Activated naive CD4-positive, alpha-beta T cell treated with Interleukin-2 at 50 U/mL for 16 hours (primary cell): ENCODE measurements around the gene PTPRZ1.

Experiments used
- DNase-seq: peaks from one replicate; pipeline ENCODE4 v3.0.0-alpha.2; 2020

PTPRZ1 gene

DNA sequence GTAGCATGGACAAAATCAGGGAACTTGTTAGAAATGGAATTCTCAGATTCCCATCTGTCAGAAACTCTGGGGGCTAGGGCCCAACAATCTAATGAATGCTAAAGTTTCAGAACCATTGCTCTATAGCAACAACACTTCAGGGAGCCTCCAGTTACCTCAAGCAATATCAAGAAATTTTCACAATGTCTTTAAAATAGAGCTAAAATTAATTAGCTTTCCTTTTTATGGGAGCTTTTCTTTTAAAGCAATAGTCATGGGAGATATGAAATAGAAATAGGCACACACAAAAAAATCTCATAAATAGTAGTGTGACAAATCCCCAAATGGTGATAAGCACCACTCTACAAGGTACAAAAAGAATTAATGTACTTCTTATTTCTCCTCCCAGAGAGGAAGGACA is 190.2 kb downstream of the PTPRZ1 start:
- no peak for DNase-seq

DNA sequence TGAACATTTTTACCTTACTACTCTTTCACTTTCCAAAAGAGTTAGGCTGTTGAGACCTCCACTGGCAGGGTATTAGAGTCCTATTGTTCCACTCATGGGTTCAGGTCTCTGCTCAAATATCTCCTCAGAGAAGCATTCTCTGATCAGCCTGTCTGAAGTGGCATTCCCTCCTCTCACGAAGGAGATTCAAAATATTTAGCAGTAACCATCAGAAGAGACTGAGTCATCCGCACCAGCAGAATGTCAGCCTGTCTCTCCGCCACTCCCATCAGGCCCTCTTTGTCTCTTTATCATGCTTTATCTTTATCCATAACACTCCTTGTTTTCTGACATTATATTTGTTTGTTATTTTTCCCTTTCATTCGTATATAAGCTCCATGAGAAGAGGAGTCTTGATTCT is 192.0 kb downstream of the PTPRZ1 start:
- DNase-seq: no peak

DNA sequence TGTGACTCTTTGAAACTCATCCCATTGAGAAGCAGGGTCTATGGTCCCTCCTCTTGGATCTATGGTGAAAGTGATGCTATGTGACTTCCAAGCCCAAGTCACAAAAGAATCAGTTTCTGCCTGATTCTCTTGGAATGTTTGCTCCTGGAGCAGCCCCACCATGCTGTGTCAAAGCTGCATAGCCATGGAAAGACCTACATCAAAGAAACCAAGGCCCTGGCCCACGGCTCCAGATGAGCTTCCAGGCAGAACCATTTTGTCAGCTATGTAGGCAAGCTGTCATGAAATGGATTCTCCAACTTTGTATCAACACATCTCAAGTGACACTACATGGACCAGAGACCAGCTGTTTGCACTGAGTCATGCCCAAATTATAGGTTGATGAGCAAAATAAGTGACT is 194.1 kb downstream of the PTPRZ1 start:
- DNase-seq: no peak

DNA sequence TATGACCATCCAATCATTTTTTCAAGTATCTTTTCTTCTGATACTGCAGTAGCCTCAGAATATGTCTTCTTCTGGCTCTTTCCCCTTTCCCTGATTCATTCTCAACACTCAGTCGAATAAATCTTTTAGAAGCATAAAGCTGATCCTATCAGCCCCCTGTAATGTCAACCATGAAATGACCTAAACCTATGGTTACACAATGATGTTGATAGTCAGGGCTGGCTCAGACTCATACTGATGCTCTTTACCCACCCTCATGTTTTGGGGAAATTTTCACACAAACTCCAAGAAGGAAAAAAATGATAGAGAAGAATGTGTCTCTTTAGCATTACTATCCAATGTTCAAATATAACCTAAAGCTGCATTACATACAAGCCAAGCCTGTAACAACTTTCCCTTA is 195.1 kb downstream of the PTPRZ1 start:
- DNase-seq: no peak

DNA sequence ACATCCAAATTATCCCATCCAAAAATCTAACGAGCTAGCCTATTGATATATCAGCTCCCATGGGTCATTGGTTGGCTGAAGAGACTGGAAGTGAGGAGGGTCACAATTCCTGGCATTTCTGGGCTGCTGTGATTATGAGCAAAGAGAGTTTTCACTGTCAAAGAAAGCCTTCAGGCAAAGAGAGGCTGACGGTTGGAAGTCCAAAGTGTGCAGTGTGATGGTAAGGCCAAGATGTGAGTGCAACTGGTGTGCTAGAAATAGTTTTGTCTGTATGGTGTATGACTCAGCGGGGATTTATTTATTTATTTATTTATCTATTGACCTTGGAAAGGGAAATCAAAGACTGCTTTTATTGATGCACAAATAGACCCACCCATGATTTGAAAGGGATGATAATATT is 196.0 kb downstream of the PTPRZ1 start:
- DNase-seq: no peak

DNA sequence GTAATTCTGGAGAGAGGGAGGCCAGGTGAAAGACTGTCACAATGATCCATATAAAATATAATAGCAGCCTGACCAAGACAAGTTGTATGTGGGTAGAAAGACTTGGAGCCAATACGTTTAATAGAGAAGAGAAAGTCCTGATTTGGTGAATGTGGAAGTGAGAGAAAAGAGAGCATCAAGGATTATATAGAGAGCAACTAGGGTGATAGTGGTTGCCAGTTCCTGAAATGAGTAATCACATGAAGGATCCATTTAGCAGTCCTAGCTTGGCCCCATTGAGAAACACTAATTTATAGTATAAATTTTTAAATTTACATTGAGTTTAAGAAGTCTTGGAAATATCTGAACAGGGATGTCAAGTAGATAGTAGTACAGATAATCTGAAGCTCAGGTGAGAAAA is 197.1 kb downstream of the PTPRZ1 start:
- no peak for DNase-seq

DNA sequence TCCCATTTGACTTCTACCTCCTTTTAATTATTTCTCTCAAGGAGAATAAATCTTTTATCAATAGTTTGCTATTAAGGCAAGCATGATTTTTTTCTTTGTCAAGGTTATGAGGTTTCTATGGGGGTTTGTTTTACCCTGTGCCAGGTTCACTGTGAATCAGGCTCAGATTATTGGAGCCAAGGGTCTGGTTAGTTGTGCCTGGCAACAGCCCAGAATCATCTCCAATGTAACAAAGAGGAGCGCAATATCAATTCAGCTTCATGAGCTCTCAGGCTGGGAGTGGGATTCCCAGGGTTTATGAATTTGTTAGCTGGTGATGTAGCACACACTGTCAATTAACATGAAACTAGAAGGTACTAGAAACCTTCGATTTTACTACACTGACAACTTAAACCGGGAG is 197.9 kb downstream of the PTPRZ1 start:
- no peak for DNase-seq

DNA sequence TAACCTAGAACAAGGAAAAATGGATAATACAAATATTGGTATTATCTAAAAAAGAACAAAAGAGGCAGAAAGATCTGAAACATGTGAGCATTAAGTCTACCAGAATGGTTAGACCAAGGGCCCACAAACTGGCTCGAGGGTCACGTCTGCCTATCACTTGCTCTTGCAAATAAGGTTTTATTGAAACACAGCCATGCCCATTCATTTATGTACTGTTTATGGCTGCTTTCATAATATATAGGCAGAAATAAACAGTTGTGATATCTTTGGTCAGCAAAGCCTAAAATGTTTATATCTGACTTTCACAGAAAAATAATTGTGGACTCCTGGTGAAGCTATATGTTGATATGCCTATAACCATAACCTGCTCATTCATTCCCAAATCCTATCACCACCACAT is 199.3 kb downstream of the PTPRZ1 start:
- no peak for DNase-seq

DNA sequence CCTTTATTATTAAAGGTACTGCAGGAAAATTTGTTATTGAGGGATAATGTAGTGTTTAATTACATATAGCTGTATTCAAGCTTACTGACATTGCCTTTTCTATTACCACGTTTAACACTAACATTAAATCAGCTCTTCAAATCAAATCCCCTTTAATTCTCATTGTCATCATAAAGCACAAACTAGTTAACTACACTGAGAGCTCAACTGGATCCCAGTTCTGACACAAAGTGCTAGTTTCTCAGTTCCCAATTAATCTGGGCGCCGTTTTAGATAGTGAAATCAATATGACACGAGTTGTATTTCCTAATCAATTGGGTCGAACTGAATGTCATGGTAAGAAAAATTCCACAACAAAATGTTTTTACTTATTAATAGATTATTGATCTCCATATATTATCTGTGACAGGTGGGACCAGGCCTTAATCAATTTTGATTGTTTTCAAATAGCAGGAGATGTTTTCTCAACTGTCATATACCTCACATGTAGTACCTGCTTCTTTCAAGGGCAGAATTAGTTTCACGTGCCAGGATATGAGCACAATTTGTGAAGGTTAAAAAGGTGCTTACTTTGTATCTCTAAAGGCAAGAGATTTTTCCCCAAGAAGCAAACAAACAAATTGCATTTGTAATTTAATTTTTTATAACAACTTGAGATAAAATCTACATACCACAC is 200.1 kb downstream of the PTPRZ1 start:
- DNase-seq: no peak

DNA sequence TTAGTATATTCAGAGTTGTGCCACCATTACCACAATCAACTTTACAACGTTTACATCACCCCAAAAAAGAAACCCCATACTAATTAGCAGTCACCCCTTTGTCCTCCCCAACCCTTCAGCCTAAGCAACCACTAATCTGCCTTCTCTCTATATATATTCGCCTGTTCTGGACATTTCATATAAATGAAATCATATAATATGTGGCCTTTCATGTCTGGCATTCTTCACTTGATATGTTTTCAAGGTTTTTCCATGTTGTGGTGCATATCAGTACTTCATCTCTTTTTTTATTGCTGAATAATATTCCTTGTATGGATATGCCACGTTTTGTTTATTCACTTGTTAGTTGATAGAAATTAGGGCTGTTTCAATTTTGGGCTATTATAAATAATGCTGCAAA is 200.7 kb downstream of the PTPRZ1 start:
- no peak for DNase-seq

DNA sequence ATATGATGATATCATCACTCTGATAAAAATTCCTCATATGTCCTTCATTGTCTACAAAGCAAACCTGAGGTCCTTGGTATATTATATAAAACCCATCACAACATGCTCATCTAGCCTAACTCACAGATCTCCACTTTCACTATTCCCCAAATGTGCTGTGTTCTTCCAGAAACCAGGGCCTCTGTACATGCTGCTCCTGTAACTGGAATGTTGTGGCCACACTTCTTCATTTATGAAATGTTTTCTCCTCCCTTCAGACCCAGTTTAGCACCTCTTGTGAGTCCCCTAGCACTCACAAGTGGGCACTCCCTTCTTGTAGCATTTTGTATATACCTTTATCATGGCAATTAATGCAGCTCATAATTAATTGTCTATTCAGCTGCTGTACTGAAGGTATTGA is 209.2 kb downstream of the PTPRZ1 start:
- DNase-seq: no peak

DNA sequence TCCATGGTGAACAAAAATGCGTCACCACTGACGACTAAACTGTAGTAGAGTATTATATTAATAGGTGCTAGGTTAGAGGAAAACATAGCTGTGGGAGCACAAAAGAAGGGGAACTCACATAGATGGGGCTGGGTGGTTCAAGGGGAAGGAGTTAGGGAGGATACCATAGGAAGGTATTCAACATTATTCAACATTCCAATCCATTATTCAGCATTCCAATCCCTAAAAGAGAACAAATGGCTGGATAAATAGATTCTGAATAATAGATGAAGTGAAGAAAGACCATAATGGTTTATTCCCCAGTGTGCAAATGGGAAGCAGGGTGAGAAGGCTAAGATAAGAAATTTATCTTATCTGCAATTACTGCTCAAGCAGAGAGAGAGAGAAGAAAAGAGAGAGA is 209.7 kb downstream of the PTPRZ1 start:
- no peak for DNase-seq

DNA sequence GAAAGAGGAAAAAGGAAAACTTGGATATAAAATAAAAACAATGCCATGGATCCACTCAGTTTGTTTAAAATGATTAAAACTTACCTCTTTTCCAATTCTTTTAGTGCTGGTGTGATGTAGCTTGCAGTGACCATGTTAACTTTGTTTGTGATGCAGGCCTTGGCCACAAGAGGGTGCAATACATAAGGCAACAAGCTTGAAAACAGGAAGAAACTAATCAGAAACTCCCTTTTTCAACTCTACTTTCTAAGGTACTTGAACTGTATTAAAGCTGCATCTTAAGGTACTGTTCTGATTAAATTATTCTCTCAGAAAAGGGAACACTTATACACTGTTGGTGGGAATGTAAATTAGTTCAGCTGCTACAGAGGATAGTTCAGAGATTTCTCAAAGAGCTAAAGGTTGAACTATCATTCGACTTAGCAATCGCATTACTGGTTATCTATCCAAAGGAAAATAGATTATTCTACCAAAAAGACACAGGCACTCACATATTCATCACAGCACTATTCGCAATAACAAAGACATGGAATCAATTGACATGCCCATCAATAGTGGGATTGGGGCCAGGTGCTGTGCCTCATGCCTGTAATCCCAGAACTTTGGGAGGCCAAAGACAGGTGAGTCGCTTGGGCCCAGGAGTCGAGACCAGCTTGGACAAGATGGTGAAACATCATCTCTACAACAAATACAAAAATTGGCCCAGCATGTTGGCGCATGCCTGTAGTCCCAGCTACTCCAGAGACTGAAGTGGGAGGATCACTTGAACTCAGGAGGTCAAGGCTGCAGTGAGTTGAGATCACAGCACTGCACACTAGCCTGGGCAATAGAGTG is 220.2 kb downstream of the PTPRZ1 start:
- DNase-seq: peak; percentile 41

DNA sequence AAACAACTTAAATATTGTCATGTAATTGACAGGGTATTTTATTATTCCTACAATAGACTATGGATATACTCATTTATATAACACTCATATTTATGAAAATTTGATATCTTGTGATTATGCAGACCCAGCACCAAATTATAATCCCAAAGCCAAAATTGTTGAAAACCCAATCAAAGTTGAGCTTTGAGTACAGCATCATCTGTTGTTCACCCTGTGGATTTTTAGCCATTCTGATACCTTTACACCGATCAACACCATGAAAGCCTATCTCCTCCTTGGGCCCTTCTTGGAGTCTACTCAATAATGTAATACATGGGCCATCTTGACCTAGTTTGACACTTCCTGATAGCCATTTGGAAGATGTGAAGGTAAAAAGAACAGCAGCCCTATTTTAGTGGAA is 221.6 kb downstream of the PTPRZ1 start:
- no peak for DNase-seq

DNA sequence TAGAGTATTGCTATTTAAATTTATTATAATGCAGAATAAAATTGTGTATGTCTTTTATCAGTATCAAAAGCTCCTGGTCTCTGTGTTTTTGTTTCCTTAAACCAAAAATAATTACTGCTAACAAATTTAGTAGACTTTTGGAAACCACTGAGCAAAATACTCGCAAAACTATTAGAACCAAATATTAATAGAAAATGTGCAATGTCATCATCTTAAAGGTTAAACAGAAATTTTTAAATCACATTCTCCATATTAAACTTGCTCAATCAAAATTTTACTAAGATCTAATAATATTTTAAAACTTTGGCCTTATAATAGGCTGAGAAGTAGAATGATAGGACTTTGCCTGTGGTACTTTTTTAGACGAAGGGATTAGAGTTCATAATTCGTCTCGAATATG is 222.7 kb downstream of the PTPRZ1 start:
- no peak for DNase-seq

DNA sequence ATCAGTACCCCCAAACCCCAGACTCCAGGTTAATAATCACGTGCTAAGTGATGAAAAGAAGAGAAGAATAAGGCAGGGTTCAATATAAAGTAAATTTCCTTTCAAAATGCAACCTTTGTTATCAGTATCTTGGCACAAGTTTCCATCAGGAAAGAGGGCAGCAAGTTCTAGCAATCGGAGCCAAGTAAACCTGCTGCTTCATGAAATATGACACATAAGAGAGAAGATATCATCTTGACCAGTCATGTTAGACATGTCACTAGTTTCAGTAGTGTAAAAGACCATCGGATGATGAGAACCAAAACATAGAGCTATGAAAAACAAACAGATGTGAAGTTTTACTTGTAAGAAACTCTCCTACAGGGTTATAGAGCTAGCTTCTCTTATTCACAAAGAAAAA is 227.1 kb downstream of the PTPRZ1 start:
- DNase-seq: no peak

DNA sequence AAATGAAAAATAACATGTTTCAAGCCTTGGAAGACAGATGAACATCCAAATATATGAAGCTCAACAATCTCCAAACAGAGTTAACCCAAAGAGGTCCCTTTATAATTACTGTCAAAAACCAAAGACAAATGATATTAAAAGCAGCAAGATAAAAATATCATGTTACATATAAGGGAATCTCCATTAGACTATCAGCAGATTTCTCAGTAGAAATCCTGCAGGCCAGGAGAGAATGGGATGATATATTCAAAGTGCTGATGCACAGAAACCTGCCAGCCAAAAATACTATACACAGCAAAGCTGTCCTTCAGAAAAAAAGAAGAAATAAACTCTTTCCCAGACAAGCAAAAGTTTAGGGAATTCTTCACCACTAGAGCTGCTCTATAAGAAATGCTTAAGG is 230.1 kb downstream of the PTPRZ1 start:
- no peak for DNase-seq
